GM10248 (cell line): ENCODE measurements around the gene FHL5.

ENCODE experiments used
- CTCF ChIA-PET: fragments of 300-600 bp; sonication (Branson Sonifier 250); formaldehyde crosslinking; extraction: SDS; loops from one replicate; lab custom pipeline; 2021; ENCODE audit warnings: antibody characterized with exemption; lab: Yijun Ruan, JAX
- POLR2A ChIA-PET: fragments of 350-650 bp; sonication (Branson Sonifier 250); formaldehyde crosslinking; extraction: SDS; loops from one replicate; lab custom pipeline; 2020; ENCODE audit warnings: antibody characterized with exemption; lab: Yijun Ruan, JAX
- DNase-seq: peaks from one replicate; pipeline ENCODE4 v3.0.0; 2012; ENCODE audit errors: extremely low spot score
- CTCF ChIP-seq: IDR thresholded peaks from 2 replicates; pipeline ENCODE4 v1.5.1; 2012; ENCODE audit warnings: mild to moderate bottlenecking, low read depth; ENCODE audit errors: extremely low read depth, missing control alignments, control extremely low read depth

The FHL5 gene

GRCh38 chr6:96563853-96564252 lies 925 bp downstream of the FHL5 start:
- no peak for DNase-seq
- CTCF ChIA-PET = interaction anchor here (1.4 to 6.1 kb wide), 3 partner anchors 9 to 13 kb away, joined by 4 to 30 read pairs (median 4); no protein-coding TSS in a partner anchor
- TF ChIP-seq CTCF = no peak
- POLR2A ChIA-PET = no interaction called here

GRCh38 chr6:96570053-96570452 lies 7.1 kb downstream of the FHL5 start:
- ChIA-PET POLR2A (no interaction called here), CTCF (interaction anchor here (1.5 to 6.1 kb wide), 2 partner anchors 7 to 18 kb away, joined by 4 to 30 read pairs; no protein-coding TSS in a partner anchor)
- no peak for TF ChIP-seq CTCF

GRCh38 chr6:96571551-96571950 lies 8.6 kb downstream of the FHL5 start:
- ChIA-PET POLR2A (no interaction called here), CTCF (interaction anchor here (1.1 kb wide), 1 partner anchor 10 kb away, joined by 6 read pairs; no protein-coding TSS in a partner anchor)
- DNase-seq = no peak
- TF ChIP-seq CTCF = no peak

More at GRCh38 chr6:96570053-96570452, 7.1 kb downstream of the FHL5 start:
- DNase-seq = no peak

- POLR2A ChIA-PET = no interaction called here
- TF ChIP-seq CTCF = no peak
- no peak for DNase-seq
- CTCF ChIA-PET = interaction anchor here (1.2 to 4.9 kb wide), 4 partner anchors 8 to 241 kb away, joined by 3 to 30 read pairs (median 4); no protein-coding TSS in a partner anchor
Observed at GRCh38 chr6:96575359-96575758, 12.4 kb downstream of the FHL5 start.

- DNase-seq = no peak
- TF ChIP-seq CTCF = no peak
- ChIA-PET CTCF (interaction anchor here (1.0 to 4.9 kb wide), 5 partner anchors 9 to 240 kb away, joined by 3 to 30 read pairs (median 4); no protein-coding TSS in a partner anchor), POLR2A (no interaction called here)
Observed at GRCh38 chr6:96576221-96576620, 13.3 kb downstream of the FHL5 start.

GRCh38 chr6:96582021-96582420 lies 19.1 kb downstream of the FHL5 start:
- POLR2A ChIA-PET = no interaction called here
- TF ChIP-seq CTCF = no peak
- CTCF ChIA-PET = interaction anchor here (1.5 kb wide), 1 partner anchor 10 kb away, joined by 6 read pairs; no protein-coding TSS in a partner anchor
- DNase-seq = no peak
